GM18909 (cell line): Measurements from ENCODE around the gene PPARD.

Source experiments
- ATAC-seq: cut with Tn5 transposase; IDR thresholded peaks from one replicate; pipeline ENCODE4 v1.9.1; 2021; ENCODE audit warnings: mild to moderate bottlenecking; ENCODE audit not compliant: unreplicated experiment, poor library complexity

PPARD gene

DNA sequence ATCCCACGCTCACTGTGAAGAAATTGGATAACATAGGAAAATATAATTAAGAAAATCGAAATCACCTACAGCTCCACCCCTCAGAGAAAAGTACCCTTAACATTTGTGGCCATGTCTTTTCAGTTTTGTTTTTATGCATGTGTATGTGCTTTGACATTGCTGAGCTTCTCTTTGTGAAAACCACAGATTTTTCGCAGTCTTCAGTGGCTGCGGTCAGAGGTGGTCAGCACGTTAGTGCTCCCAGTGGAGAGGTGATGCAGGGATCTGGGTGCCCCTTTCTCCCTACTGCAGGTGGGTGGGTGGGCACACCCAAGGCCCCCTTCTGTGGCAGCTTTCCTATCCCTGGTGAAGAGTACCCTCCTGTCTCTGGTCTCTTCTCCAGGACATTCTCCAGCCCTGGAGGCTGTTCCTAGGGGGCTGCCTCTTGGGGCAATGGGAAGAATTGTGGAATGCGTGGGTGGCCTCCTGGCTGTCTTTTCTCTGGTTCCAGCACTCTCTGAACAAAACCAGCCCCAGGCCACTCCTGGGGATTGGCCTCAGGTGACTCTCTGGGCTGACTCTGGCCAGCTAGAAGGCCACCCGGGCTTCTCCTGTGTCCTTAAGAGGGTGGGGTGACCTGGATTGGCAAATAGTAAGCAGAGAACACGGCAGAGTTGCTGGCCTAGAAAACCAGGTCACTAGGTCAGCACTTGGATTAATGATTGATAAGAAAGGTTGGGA, 59.9 kb downstream of the PPARD start:
- ATAC-seq, result no peak

DNA sequence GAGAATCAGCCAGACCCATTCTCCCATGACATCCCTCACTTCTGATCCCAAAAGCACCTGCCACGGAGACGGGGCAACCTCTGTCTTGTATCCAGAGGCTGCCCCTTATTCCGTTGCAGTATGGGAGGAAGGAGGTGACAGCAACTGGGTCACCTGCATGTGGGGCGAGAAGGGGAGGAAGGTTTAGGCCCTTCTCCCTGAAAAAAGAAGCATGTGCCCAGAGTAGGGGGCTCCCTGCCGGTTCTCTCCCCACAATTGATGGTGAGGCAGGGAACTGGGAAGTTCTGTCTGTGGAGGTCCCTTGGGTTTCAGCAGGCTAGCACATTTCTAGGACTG, 60.5 kb downstream of the PPARD start:
- ATAC-seq, result no peak

- ATAC-seq, result no peak
Measured at GRCh38 chr6:35403544-35404442, 61.4 kb downstream of the PPARD start.

DNA sequence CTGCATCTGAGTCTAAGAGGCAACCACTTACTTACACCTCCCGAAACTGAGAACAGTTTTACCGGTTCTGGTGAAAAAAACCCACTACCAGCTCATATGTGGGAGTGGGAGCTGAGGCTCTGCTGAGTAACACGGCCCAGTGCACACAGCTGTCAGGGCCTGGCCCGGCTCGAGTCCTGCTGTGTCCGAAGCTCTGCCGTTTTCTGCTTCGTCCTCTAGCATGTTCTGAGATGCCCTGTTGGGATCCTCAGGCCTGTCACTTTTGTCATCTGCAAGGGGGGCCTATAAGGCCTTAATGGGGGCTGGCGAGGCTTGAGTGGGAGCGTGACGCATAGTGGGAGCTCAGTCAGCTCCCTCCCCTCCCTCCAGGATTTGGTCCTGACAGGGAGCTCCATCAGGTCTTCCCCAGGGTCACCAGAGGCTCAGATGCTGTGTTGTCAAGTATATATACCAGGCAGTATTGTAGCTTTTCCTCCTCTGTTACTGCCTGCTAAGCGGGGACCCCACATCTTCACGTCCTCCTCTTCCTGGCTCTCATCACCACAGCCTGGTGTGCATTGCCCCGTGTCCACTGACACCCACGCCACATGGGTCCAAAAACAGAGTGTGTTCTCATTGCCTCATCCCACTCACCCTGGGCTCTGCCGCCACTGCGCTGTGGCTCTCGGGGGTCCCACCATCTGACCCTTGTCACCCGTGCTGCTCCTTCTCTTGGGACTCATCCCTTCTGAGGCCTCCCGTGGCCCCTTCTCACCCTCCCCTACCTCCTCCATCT, 64.5 kb downstream of the PPARD start:
- ATAC-seq, result no peak

DNA sequence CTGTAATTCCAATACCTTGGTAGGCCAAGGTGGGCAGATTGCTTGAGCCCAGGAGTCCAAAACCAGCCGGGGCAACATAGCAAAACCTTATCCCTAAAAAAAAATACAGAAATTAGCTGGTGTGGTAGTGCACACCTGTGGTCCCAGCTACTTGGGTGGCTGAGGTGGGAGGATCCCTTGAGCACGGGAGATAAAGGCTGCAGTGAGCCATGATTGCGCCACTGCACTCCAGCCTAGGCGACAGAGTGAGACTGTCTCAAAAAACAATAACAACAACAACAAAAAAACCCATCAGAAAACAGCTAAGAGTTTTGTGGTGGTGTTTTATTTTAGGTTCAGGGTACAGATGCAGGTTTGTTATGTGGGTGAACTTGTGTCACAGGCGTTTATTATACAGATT, 66.9 kb downstream of the PPARD start:
- ATAC-seq, result no peak

- ATAC-seq, result no peak
Measured at GRCh38 chr6:35410131-35410530, 67.8 kb downstream of the PPARD start.

GRCh38 chr6:35411066-35411465, 68.7 kb downstream of the PPARD start:
- ATAC-seq, result no peak

- ATAC-seq, result no peak
Measured at GRCh38 chr6:35412102-35412501, 69.7 kb downstream of the PPARD start.

GRCh38 chr6:35413911-35414310, 71.6 kb downstream of the PPARD start:
- ATAC-seq, result no peak

DNA sequence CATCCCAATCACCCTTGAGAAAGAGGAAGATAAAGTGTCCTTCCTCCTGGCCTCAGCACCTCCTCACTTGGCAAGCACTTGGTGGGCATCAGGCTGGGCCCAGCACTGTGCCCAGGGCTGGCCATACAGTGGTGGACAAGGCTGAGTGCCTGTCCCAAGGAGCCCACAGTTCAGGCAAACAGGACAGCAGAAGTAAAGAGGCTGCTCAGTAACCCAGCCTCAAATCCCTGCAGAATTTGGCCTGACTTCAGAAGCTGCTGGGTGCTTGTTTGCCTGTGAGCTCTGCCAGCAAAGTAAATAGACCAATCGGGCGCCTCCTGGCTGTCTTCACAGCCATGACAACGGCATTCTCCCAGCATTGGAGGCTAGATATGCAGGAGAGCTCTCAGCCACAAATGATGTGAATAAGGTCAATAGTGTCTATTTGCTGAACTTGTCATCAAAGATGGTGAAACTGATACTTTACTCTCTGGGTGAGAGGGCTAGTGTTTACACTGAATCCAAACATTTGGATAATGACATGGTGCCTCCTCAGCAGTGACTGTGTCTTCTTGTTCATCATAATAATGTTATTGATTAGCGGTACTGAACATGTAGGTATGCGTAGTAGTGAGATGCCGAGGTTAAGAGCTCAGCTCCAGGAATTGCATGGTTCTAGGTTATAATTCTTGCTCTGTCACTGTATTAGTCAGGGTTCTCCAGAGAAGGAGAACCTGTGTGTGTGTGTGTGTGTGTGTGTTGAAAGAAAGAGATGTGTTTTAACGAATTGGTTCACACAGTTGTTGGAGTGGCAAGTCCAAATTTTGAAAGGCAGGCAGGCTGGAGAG, 72.9 kb downstream of the PPARD start:
- ATAC-seq, result no peak

DNA sequence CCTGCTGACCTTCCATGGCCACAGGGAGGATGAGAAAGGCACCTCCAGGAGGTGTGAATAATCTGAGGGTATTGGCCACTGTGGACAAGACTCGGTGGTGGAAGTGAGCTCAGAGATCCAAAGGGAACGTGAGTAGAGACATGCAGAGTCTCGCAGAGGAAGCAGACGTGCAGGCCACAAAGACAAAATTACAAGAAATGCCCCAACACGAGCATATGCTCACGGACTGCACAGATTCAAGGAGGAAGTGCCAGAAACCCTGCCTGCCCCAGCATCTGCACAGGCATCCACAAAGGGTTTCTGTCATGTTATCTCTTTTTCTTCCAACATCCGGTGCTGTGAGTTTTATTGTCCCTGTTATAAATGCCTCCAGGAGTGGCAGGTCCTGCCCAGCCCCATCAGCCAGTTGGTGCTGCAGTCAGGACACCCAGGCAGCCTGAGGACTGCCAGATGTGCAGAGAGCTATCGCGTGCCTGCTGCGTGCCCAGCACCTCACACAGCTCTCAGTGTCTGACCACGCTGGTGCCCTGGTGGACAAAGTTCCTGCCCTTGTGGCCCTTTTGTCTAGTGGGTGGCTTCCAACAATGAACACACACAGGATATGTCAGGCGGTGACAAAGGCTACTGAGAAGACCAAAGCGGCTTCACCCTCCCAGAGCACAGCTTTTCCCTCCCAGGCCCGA, 75.8 kb downstream of the PPARD start:
- ATAC-seq, result no peak

DNA sequence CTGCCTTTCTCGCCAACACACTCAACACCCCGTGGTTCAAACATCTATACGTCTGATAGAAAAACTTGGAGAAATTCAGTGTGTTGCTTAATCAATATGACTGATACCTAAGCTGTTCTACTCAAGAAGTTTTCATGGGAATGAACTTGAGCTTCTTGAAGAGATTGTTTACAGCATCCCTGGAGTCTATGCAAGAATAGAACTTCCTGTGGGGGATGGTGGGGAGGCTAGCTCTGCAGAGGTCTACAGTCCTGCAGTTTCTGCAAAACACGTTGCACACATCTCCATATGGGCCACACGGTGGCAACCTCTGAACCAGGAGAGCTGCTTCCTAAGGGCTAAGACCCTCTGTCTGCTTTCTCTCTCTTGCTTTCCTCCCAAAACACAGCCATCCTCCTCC, 77.1 kb downstream of the PPARD start:
- no peak for ATAC-seq

DNA sequence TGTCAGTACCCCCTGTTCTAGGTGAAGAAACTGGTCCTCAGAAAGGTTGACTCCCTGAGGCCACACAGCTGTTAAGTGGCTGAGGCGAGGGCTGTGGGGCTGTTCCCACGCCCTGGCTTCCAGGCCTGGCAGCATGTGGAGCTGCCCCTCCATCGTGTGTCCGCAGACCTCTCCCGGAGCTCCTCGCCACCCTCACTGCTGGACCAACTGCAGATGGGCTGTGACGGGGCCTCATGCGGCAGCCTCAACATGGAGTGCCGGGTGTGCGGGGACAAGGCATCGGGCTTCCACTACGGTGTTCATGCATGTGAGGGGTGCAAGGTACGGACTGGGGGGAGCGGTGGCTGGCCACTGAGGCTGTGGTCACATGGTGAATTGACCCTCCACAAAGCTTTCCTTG, 77.6 kb downstream of the PPARD start:
- no peak for ATAC-seq

- ATAC-seq, result no peak
Measured at GRCh38 chr6:35425284-35425683, 82.9 kb downstream of the PPARD start.

DNA sequence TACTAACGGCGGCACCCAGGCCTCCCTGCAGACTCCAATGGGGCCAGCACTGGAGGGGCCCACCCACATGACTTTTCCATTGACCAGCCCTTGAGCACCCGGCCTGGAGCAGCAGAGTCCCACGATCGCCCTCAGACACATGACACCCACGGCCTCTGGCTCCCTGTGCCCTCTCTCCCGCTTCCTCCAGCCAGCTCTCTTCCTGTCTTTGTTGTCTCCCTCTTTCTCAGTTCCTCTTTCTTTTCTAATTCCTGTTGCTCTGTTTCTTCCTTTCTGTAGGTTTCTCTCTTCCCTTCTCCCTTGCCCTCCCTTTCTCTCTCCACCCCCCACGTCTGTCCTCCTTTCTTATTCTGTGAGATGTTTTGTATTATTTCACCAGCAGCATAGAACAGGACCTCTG, 83.7 kb downstream of the PPARD start:
- no peak for ATAC-seq

GRCh38 chr6:35427435-35427834, 85.1 kb downstream of the PPARD start:
- ATAC-seq, result no peak

- ATAC-seq, result no peak
Measured at GRCh38 chr6:35427851-35428321, 85.5 kb downstream of the PPARD start.

- ATAC-seq, result no peak
Measured at GRCh38 chr6:35428421-35429149, 86.2 kb downstream of the PPARD start.

GRCh38 chr6:35429463-35429862, 87.1 kb downstream of the PPARD start:
- ATAC-seq, result no peak
